Retinal pigment epithelial cell (primary cell): ENCODE data around the gene ACSM6.

Experiments used
- DNase-seq: peaks from one replicate; pipeline ENCODE4 v3.0.0-alpha.2; 2010; ENCODE audit warnings: low read depth
- H3K4me3 ChIP-seq: 2 replicates; pipeline ENCODE4 v1.5.1; 2011; ENCODE audit warnings: mild to moderate bottlenecking, low read length, control low read depth, moderate library complexity
- TF ChIP-seq, protein P1 (sequence below): conservative IDR thresholded peaks from 2 replicates; pipeline ENCODE4 v1.5.1; 2011; ENCODE audit warnings: low read depth, low read length, control low read depth, inconsistent platforms

The ACSM6 gene

GRCh38 chr10:95247200-95247880 lies 53.3 kb downstream of the ACSM6 start:
- TF ChIP-seq, protein P1, sequence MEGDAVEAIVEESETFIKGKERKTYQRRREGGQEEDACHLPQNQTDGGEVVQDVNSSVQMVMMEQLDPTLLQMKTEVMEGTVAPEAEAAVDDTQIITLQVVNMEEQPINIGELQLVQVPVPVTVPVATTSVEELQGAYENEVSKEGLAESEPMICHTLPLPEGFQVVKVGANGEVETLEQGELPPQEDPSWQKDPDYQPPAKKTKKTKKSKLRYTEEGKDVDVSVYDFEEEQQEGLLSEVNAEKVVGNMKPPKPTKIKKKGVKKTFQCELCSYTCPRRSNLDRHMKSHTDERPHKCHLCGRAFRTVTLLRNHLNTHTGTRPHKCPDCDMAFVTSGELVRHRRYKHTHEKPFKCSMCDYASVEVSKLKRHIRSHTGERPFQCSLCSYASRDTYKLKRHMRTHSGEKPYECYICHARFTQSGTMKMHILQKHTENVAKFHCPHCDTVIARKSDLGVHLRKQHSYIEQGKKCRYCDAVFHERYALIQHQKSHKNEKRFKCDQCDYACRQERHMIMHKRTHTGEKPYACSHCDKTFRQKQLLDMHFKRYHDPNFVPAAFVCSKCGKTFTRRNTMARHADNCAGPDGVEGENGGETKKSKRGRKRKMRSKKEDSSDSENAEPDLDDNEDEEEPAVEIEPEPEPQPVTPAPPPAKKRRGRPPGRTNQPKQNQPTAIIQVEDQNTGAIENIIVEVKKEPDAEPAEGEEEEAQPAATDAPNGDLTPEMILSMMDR = no peak
- H3K4me3 ChIP-seq = no peak overlapping the region
- no peak for DNase-seq

DNA sequence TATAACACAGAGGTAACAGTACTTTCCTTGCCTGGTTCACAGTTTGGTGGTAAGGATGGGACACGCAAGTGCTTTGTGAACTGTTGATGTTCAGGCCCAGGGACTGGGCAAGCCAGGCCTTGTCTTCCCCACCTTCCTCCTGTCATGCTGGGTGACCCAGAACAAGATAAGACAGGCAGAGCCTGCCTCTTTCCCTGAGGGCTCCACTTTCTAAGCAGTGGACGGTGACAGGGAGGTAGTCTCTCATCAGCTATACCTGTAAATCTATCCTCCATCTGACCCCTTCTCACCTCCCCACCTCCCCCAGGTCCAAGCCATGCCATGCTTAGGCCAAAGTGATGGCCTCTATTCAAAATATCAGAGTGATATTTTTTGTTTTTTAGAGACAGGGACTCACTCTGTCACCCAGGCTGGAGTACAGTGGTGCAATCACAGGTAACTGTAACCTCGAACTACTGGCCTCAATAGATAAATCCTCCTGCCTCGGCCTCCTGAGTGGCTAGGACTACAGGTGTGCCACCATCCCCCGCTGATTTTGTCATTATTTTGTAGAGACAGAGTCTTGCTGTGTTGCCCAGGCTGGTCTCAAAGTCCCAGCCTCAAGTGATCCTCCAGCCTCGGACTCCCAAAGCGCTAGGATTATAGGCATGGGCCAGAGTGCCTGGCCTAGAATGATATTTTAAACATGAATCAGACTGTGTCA lies 54.0 kb downstream of the ACSM6 start:
- TF ChIP-seq, protein P1 = no peak
- no peak overlapping the region for H3K4me3 ChIP-seq
- no peak for DNase-seq

- TF ChIP-seq, protein P1 = no peak
- DNase-seq = no peak
- no peak overlapping the region for H3K4me3 ChIP-seq
Observed at GRCh38 chr10:95248989-95249388, 55.0 kb downstream of the ACSM6 start.

DNA sequence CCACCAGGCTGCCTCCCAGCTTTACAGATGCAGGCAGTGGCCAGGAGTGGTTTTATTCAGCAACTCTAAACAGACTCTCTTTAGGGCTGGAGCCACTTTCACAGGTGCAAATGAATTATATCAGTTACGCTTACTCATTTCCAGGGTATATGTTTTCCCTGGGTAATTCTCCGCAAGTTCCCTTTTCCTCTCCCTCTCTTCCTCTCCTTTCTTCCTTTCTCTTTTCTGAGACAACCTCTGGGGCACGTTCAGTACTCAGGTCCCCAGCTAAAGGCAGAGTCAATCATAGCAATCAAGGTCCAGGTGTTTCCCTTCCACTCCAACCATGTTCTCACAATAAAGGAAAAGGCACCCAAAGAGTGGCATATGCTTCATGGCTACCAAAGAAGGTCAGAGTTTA lies 55.4 kb downstream of the ACSM6 start:
- TF ChIP-seq, protein P1 = no peak
- DNase-seq = no peak
- no peak overlapping the region for H3K4me3 ChIP-seq

DNA sequence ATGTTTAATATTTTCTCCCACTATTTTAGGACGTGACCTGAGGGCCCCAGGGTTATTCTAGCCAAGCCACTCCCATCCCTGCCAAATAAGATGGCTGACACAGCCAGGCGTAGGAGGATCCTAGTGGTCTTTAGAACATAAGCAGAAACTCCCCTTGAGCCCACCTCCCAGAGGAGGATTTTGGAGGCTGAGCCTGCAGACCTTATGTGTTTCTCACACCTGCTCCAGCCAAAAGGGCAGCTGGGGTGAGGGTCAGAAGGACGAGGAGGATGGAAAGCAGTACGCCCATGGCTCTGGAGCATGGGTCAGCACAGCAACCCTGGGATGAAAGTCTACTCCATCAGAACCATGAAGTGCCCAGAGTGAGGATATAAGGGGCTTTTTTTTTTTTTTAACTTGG lies 56.8 kb downstream of the ACSM6 start:
- TF ChIP-seq, protein P1 = no peak
- H3K4me3 ChIP-seq = no peak overlapping the region
- DNase-seq = no peak

DNA sequence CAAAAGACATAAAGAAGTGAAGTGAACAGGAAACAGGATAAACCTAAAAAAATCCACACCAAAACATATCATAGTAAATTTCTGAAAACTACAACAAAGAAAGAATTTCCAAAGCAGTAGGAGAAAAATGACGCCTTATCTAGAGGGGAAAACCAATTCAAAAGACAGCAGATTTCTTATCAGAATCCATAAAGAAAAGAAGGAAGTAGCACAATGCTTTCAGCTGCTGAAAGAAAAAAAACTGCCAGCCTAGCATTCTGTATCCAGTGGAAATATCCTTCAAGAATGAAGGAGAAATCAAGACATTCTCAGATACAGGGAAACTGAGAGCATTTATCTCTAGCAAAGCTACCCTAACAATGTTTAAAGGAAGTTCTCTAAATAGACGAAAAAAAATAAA lies 59.0 kb downstream of the ACSM6 start:
- H3K4me3 ChIP-seq = no peak overlapping the region
- TF ChIP-seq, protein P1 = no peak
- DNase-seq = no peak

DNA sequence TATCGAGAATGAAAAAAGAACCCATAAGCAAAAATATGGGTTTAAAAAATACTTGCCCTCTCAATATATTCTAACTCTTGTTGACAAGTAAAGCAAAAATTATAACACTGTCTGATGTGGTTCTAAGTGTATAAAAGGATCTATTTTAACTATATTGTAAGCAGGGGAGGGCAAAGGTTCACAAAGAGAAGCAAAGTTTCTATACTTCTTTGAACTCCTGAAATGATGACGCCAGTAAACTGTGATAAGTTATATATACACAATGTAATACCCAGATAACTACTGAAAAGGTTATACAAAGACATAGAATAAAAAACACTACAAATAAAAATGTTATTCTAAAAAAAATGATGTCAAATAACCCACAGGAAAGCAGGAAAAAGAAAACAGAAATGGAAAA lies 59.6 kb downstream of the ACSM6 start:
- no peak for DNase-seq
- TF ChIP-seq, protein P1 = no peak
- no peak overlapping the region for H3K4me3 ChIP-seq
